Measurements from ENCODE around the gene FAM114A2. TPM values are rescaled to one million over a fixed set of nuclear protein-coding genes. Genes with fewer than 3 reads are reported as not detected.
"Not testable (repeated sequence)": the region's sequence is repeated elsewhere in the genome, so short reads cannot be mapped to it uniquely, and the experiment has no call there.

FAM114A2 gene
- total RNA-seq, 1 donor from 2014 or later: 17.2 TPM

DNA sequence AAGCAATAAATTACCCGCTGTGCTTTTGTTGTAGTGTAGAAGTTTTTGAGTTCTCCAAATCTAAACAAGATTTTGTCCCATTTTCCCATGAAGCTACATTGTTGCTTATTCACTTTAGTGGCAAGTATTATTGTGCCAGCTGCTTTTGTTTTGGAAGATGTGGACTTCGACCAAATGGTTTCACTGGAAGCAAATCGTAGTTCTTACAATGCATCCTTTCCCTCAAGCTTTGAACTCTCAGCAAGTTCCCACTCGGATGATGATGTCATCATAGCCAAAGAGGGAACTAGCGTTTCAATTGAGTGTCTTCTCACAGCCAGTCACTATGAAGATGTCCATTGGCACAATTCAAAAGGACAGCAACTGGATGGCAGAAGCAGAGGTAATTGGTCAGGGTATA is 10.9 kb upstream of the FAM114A2 start:
- ATAC-seq: no peak
- DNase-seq (ENCODE audit: low spot score): no peak

DNA sequence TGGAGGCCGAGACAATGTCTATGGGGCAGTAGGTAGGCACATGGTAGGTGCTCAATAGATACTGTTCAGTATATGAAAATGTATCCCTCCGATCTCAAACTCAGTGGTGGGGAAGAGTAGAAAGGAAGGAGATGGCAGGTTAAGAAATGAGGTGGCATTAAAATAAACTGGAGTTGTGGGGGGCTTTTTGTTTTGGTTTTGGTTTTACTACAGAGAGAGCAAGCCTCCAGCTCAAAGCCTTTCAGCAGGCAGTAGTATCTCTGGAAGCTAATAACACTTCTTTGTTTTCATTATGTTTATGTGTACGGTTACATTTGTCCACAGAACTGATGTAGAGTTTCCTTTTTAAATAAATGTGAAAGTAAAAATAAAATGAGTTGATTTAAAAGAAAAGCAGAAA is 8.6 kb upstream of the FAM114A2 start:
- DNase-seq (ENCODE audit: low spot score) (no peak), ATAC-seq (no peak)

DNA sequence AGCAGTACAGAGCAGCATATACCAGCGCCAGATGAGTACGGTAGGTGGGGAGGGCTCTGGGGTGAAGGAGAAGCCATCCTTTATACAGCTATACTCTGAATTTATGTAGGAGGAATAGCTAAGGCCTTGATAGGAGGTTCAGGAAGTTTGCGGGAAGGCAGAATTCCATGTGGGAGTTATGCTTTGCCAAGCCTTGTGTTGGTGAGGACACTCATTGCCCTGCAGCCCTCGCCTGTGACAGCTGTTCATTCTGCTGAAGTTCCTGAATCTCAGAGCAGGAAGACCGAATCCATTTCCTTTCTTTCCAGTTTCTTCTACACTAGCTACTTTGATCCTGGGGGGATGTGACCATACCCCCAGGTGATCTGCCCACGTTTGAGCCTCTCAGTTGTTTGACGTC is 7.8 kb upstream of the FAM114A2 start:
- no peak for ATAC-seq
- DNase-seq (ENCODE audit: low spot score): no peak

DNA sequence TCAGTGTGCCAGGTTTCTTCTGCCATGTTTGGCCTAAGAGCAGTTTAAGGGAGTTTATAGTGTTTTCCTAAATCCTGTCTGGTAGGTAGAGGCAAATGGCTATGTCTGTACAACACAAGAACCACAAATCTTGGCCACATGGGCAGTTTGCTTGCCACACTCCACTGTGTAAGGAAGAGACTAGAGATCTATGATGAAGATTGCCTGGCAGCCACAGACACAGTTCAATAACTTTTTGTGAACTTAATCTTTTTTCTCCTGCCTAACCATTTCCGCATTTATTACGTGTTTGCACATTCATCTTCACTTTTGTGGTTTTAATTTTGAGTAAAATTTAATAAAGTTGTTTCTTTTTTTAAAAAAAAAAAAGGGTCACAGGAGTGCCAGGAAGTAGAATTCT is 5.9 kb upstream of the FAM114A2 start:
- ATAC-seq: no peak
- no peak for DNase-seq (ENCODE audit: low spot score)

DNA sequence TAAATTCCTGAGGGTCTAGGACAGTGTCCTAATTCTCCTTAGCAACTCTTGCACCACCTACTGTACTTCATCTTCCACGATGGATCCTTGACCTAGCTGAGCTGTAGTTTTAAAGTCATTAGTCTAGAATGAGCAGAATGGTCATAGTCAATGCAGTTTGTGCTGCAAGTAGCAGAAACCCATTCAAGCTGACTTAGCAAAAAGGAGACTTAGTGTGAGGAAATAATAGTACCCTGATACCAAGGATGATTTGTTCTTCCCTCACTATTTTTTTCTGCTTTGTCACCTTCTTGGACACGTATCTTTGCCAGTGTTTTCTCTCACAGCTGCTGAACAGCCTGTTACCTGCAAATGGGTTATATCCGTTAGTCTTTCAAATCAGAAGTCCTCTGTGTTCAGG is 5.4 kb upstream of the FAM114A2 start:
- no peak for ATAC-seq
- DNase-seq (ENCODE audit: low spot score): no peak

DNA sequence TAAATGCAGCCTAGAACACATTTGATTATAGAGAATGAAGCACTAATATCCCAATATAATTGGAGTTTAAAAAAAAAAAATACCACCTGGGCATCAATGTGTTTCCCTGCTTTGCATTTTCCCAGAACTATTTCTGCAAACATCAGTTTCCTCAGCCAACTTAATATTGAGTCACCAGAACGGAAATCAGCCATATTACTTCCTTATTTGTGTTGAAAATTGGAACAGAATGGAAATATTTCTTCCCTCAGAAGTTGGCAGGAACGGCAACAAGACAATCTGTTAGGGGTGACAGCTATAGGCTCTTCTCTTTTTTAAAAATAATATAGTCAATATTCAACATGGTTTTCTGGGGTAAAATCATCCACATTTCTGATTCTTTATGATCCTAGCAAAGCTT is 4.1 kb upstream of the FAM114A2 start:
- DNase-seq (ENCODE audit: low spot score) (no peak), ATAC-seq (no peak)

DNA sequence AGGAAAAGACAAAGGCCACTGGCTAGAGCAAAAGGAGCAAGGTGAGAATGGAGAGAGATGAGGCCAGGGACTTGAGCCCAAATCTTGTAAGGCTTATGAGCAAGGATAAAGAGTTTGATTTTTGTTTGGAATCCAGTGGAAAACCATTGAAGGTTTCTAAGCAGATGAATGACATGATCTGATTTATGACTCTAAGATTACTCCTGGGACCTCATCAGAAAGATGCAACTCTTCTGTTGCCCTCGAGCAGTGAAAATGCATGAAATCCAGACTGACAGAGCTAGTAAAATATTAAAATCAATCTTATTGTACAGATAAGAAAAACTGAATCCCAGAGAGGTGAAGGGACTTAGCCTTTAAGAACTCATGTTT is 734 bp upstream of the FAM114A2 start:
- no peak for DNase-seq (ENCODE audit: low spot score)
- no peak for ATAC-seq

DNA sequence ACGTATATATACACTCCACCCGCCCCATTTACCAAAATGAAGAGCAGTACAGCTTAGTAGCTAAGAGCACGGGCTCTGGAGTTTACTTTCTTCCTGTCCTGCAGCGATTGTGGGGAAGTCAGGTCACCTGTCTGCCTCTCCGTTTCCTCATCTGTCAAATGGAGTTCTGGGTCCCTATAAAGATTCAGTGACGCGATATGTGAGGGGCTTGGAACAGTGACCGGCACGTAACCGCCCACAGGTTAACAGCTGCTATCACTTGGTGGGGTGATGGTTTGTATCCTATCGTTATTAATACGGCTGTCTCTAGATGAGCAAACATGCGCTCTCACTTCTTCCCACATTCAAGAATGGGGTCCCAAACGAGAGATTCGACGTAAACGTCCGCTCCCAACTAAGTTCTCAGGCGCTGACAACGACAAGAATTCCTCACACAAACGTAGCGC is 426 bp downstream of the FAM114A2 start:
- ATAC-seq (peak; percentile 44), DNase-seq (ENCODE audit: low spot score) (no peak)

DNA sequence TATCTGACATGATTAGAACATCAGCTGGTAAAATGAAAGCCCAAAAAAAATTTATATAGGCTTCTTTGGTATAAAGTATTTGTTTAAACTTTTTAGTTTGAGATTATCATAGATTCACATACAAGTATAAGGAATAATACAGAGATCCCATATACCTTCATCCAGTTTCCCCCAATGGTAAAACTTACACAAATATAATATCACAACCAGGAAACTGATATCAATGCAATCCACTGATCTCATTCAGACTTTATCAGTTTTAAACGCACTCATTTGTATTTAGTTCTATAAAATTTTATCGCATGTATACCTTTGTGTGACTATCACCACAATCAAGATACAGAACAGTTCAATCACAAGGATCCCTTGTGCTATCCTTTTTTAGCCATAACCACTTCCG is 3.8 kb downstream of the FAM114A2 start:
- DNase-seq (ENCODE audit: low spot score) (no peak), ATAC-seq (no peak)

DNA sequence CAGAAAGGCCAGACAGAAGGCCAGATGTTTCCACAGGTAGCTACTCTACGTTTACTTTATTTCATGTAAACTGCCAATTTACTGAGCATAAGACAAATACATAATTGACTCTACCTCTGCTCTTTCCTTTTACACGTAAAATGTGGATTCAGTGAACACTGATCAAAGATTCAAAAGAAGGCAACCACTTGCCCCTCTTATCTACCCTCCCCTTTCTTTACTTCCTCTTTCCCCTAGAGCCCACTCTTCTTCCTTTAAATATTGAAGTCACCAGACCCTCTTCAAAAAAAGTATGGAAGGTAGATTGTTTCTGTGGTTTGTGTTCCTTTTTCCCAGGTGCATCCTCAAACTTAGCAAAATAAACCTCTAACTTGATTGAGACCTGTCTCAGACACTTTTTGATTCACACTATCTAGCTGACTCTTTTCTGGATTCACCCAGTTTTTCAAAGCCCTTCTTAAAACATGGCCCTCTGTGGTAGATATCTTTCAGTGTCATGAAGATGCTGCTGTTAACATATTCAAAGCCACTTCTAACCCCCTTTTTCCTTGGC is 6.7 kb downstream of the FAM114A2 start:
- DNase-seq (ENCODE audit: low spot score): no peak
- ATAC-seq: no peak

DNA sequence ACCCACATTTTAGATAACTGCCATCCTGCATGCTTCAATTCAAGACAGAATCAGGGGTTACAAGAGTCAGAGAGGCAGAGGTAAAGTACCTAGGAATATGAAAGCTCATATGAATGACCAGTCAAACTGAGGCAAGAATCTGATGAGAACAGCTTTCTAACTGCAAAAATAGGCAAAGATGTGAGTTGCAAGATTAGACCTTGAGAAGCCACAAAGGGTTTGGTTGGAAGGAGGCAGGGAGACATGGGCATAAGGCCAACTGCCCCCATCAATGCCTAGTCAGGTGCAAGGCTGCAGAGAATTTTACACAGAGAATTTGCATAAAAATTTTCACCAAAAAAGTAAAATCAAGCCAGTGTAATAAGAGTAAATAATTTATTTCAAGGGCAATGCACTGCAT is 12.8 kb downstream of the FAM114A2 start:
- ATAC-seq: no peak
- no peak for DNase-seq (ENCODE audit: low spot score)

DNA sequence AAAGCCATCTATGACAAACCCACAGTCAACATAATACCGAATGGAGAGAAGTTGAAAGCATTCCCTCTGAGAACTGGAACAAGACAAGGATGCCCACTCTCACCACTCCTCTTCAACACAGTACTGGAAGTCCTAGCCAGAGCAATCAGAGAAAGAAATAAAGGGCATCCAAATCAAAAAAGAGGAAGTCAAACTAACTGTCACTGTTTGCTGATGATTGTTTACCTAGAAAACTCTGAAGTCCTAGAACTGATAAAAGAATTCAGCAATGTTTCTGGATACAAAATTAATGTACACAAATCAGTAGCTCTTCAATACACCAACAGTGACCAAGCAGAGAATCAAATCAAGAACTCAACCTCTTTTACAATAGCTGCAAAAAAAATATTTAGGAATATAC is 19.8 kb downstream of the FAM114A2 start:
- ATAC-seq; DNase-seq (ENCODE audit: low spot score): not testable (repeated sequence)

DNA sequence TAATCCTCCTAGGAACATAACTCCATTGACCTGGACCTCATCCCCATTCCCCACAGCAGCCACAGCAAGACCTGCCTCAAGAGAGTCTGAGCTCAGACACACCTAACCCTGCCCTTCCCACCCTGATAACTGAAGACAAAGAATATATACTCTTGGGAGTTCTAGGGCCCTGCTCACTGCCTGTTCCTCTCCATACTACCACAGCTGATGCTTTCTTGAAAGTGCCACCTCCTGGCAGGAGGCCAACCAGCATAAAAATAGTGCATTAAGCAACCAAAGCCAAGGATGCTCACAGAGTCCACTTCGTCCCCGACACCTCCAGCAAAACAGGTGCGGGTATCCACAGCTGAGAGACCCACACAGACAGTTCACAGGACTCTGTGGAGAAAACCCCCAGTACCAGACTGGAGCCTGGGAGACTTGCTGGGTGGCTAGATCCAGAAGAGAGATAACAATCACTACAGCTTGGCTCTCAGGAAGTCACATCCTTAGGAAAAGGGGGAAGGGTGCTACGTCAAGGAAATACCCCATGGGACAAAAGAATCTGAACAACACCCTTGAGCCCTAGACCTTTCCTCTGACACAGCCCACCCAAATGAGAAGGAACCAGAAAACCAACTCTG is 23.5 kb downstream of the FAM114A2 start:
- no peak for ATAC-seq
- no peak for DNase-seq (ENCODE audit: low spot score)

DNA sequence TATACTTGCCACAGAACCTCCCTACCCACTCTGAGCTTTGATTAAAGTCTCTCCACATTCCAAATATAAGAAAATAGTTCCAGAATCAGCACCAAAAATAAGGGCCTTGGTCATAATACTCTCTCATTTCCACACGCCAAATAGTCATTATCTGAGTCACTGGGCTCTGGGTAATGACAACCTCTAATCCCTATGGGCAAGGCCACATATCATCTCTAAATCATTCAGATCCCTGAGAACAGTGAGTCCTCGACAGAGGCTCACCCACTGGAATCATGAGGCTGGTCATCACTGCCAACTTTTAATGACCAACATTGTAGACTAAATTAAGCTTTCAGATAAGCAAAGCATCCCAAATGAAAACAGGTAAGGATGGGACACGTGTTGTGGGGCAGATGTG is 28.1 kb downstream of the FAM114A2 start:
- ATAC-seq (no peak), DNase-seq (ENCODE audit: low spot score) (no peak)

DNA sequence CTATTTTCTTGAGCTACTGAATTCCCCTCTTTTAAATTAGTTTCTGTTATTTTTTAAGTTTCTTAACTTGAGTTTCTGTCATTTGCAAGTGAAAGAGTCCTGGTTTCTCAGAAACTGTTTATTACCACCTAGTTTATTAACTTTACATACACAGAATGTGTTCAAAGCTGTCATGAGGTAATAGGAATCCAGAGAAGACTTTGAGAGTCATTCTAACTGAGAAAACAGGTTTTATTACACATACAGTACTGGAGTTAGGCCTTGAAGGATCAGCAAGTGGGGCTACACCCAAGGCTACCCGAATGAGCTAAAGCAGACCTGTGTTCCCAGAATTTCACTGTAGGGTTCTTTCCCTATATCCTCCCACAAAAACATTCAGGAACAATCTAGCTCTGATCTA is 33.1 kb downstream of the FAM114A2 start:
- ATAC-seq: no peak

DNA sequence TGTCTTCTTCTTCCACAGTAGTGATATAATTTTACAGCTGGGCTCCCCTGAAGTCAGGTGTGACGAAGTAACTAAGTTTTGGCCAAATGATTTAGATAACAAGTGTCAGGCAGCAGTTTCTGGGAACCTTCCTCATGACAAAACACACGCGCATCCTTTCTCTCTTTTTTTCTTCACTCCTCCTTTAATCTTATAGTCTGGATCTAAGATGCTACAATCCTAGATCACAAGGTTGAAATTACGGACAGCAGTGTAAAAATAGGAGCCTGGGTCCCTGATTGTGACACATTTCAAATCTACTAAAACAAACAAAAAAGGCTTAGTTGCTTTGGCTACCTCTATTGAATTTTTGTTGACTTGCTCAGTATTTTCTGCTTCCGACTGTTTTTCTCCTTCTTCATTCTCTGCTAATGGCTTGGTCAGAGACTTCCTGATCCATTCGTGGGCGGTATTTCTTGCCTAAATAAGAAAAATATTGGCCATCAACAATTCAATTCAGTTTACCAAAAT is 36.1 kb downstream of the FAM114A2 start:
- ATAC-seq: no peak
- no peak for DNase-seq (ENCODE audit: low spot score)

More for the DNA sequence above, 33.1 kb downstream of the FAM114A2 start:
- DNase-seq (ENCODE audit: low spot score): no peak

DNA sequence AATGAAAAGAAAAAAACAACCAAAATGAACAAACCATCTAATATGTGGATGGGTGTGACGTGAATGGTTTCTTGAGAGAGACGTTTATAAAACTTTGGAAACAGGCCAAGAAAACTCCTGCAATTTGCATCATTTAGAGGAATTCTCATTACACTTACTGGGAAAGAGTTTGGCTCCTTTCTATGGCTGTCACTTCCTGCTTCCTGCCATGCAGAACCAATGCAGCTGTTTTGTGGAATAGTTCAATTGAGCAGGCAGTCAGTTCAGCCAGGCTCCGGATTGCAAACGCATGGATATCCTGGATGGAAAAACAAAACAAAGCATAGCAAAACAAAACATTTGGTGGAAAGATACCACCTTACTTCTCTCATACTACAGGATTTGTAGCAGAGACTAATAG is 36.6 kb downstream of the FAM114A2 start:
- peak; percentile 38 for ATAC-seq
- no peak for DNase-seq (ENCODE audit: low spot score)

DNA sequence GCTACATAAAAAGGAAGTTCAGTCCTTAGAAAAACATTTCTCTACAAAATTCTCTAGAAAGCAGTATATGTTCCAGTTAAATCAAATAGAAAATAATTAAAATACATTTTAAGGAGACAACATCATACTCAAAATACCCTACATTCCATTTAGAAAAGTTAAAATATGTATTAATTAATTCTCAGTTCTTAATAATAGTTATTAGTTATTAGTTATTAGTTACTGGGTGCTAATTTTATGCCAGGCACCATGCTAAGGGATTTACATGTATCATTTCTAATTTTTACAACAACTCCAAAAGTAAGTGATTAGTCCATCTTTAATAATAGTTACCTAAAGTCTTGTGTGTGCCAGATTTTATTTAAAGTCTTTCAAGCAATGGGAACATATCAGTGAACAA is 38.0 kb downstream of the FAM114A2 start:
- no peak for ATAC-seq
- DNase-seq (ENCODE audit: low spot score): no peak

DNA sequence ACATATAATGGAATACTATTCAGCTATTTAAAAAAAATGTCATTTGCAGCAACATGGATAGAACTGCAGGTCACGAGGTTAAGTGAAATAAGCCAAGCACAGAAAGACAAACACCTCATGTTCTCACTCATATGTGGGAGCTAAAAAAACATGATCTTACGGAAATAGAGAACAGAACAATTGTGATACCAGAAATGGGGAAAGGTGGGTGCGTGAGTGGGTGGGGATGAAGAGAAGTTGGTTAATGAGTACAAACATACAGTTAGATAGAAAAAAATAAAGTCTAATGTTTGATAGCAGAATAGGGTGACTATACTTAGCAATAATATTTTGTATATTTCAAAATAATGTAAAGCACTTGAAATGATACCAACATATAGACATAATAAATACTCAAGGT is 38.7 kb downstream of the FAM114A2 start:
- ATAC-seq (no peak), DNase-seq (ENCODE audit: low spot score) (no peak)

DNA sequence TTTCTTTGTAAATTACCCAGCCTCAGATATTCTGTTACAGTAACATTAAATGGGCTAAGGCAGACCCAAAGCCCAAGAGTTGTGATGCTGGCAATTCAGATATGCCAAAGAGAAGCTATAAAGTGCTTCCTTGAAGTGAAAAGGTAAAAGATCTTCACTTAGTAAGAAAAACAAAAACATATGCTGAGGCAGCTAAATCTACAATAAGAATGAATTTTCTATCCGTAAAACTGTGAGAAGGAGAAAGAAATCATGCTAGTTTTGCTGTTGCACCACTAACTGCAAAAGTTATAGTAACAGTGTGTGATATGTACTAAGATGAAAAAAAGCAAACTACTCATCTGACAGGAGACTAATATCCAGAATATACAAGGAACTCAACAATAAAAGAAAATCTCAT is 39.9 kb downstream of the FAM114A2 start:
- ATAC-seq (no peak), DNase-seq (ENCODE audit: low spot score) (no peak)

DNA sequence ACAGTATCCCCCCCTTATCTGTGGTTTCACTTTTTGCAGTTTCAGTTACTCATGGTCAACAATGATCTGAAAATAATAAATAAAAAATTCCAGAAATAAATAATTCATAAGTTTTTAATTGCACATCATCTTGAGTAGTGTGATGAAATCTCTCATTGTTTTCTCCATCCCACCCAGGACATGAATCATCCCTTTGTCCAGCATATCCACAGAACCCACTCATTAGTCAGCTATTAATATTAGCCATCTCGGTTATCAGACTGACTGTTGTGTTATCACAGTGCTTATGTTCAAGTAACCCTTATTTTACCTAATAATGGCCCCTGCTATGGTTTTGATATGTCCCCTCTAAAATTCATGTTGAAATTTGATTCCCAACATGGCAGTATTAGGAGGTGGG is 40.7 kb downstream of the FAM114A2 start:
- DNase-seq (ENCODE audit: low spot score) (no peak), ATAC-seq (no peak)

DNA sequence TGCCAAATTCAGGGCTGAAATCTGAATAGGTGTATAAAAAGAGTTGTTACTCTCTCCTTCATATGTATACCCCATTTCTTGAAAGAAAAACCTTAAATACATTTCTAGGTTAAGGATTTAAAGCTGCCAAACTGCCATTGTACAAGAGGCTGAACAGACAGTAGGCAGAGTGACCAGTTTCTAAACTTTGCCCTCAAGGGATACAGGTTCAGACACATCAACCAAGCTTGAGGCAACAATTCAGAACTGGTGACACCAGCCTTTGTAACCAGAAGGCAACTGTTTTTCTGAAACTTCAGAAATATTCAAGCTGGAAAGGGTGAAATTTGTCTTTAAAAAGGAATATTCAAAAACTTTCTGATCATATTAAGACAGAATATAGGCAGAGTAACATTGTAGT is 47.5 kb downstream of the FAM114A2 start:
- DNase-seq (ENCODE audit: low spot score) (no peak), ATAC-seq (no peak)

DNA sequence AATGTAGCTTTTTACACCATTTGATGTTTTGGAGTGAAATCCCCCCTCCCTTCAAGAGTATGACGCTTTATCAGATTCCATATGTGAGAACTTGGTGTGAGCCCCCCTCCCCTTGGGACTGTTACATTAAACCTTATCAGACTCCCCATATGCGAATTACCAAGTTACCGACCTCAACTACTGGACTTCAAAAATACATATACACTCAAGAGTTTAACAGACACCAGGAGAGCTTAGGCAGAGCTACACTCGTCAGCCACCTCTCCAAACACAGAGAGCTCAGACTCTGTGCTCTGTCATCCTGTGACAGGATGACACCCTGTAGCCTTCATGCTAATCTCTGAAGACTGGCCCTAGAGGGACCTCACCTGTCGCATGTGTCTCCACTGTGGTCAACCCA is 50.2 kb downstream of the FAM114A2 start:
- DNase-seq (ENCODE audit: low spot score) (no peak), ATAC-seq (no peak)

All from left lobe of liver (tissue), 2 donors.